Measurements from ENCODE around the gene APOL4. TPM values are rescaled to one million over a fixed set of nuclear protein-coding genes. Genes with fewer than 3 reads are reported as not detected.

APOL4 gene
- total and polyA plus RNA-seq, 12 donors, result 1.2 to 10.0 (median 3.6) TPM; not detected in 1

GRCh38 chr22:36151006-36151595, 50.5 kb downstream of the APOL4 start:
- intact Hi-C loops (cut with DNase I), result no loop called here
- WGBS, 4 donors, result 16 to 26% (median 22%) methylated on average over 3 of the region's 3 CpGs

DNA sequence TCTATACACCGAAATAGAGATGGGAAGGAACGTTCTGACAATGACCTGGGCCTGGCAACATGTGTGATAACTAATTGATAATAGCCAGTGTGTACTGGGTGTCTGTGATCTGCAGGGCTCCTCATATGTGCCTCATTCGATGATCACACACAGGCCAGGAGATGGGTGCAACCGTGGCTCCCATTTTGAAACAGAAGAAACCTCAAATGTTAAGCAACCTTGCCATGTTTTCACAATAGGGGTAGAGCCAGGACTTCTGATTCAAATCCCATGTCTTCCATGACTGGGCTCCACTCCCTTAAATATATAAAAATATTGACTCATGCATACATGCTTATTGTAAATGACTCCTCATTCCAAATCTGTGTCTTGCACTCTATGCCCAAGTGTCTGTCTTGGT, 52.2 kb downstream of the APOL4 start:
- Histone ChIP-seq H3K4me3 (no peak overlapping the region), H3K27me3 (no peaks in the 10 kb centered on the region), H3K27ac (peak overlapping the region in 1 of 5 donors; percentile 36), H3K36me3 (replicated peaks in 1 of 2) (peaks cover 0 to 13% of the 10 kb centered on the region in 2 donors), H3K9me3 (replicated peaks in 1 of 3) (no peaks in the 10 kb centered on the region), H3K4me1 (replicated peaks in 1 of 2) (peaks cover 22 to 33% of the 10 kb centered on the region in 2 donors)
- 76 to 89% (median 81%) methylated on average over 2 to 4 of the region's 4 CpGs for WGBS, 4 donors
- intact Hi-C loops (cut with DNase I), result loop anchor here in 1 of 2 donors (5.0 kb wide), 1 partner anchor 33 kb away; no protein-coding TSS in a partner anchor
- DNase-seq, result no peak
- TF ChIP-seq POLR2A (IDR thresholded peaks at IDR 0.05), result no peak
- TF ChIP-seq, protein P1, sequence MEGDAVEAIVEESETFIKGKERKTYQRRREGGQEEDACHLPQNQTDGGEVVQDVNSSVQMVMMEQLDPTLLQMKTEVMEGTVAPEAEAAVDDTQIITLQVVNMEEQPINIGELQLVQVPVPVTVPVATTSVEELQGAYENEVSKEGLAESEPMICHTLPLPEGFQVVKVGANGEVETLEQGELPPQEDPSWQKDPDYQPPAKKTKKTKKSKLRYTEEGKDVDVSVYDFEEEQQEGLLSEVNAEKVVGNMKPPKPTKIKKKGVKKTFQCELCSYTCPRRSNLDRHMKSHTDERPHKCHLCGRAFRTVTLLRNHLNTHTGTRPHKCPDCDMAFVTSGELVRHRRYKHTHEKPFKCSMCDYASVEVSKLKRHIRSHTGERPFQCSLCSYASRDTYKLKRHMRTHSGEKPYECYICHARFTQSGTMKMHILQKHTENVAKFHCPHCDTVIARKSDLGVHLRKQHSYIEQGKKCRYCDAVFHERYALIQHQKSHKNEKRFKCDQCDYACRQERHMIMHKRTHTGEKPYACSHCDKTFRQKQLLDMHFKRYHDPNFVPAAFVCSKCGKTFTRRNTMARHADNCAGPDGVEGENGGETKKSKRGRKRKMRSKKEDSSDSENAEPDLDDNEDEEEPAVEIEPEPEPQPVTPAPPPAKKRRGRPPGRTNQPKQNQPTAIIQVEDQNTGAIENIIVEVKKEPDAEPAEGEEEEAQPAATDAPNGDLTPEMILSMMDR (IDR thresholded peaks at IDR 0.05), result no peak

More at GRCh38 chr22:36151006-36151595, 50.5 kb downstream of the APOL4 start:
- H3K36me3 ChIP-seq (replicated peaks in 1 of 2), result peaks cover 0 to 13% of the 10 kb centered on the region in 2 donors
- H3K4me1 ChIP-seq (replicated peaks in 1 of 2), result peaks cover 32 to 44% of the 10 kb centered on the region in 2 donors
- no peaks in the 10 kb centered on the region for H3K27me3 ChIP-seq
- no peak overlapping the region for H3K4me3 ChIP-seq
- DNase-seq, result peak in 6 of 7 donors; percentile 43 to 75 (median 59)
- H3K9me3 ChIP-seq (replicated peaks in 1 of 3), result no peaks in the 10 kb centered on the region
- TF ChIP-seq POLR2A (IDR thresholded peaks at IDR 0.05), result no peak
- TF ChIP-seq, protein P1 (IDR thresholded peaks at IDR 0.05), result no peak
- H3K27ac ChIP-seq, result peak overlapping the region; percentile 33 to 78 (median 64)

GRCh38 chr22:36148411-36148810, 53.2 kb downstream of the APOL4 start:
- Histone ChIP-seq H3K9me3 (replicated peaks in 1 of 3) (no peaks in the 10 kb centered on the region), H3K4me1 (replicated peaks in 1 of 2) (peaks cover 22 to 31% of the 10 kb centered on the region in 2 donors), H3K27ac (peak overlapping the region in 1 of 5 donors; percentile 36), H3K36me3 (replicated peaks in 1 of 2) (peaks cover 0 to 18% of the 10 kb centered on the region in 2 donors), H3K4me3 (no peak overlapping the region), H3K27me3 (no peaks in the 10 kb centered on the region)
- WGBS, 4 donors, result 86 to 90% (median 88%) methylated on average over 4 to 8 of the region's 8 CpGs
- TF ChIP-seq POLR2A (IDR thresholded peaks at IDR 0.05), result no peak
- TF ChIP-seq, protein P1 (IDR thresholded peaks at IDR 0.05), result no peak
- no peak for DNase-seq
- intact Hi-C loops (cut with DNase I), result loop anchor here in 1 of 2 donors (5.0 kb wide), 1 partner anchor 34 kb away; no protein-coding TSS in a partner anchor

- no peak for DNase-seq
- H3K27me3 ChIP-seq, result no peaks in the 10 kb centered on the region
- H3K27ac ChIP-seq, result peak overlapping the region in 1 of 5 donors; percentile 6
- H3K36me3 ChIP-seq (replicated peaks in 1 of 2), result peaks cover 0 to 25% of the 10 kb centered on the region in 2 donors
- WGBS, 4 donors, result 74 to 90% (median 83%) methylated on average over 5 to 8 of the region's 8 CpGs
- intact Hi-C loops (cut with DNase I), result loop anchor here (2.0 to 5.0 kb wide), 2 partner anchors 30 to 35 kb away; no protein-coding TSS in a partner anchor
- peaks cover 22 to 31% of the 10 kb centered on the region in 2 donors for H3K4me1 ChIP-seq (replicated peaks in 1 of 2)
- no peaks in the 10 kb centered on the region for H3K9me3 ChIP-seq (replicated peaks in 1 of 3)
- no peak for TF ChIP-seq POLR2A (IDR thresholded peaks at IDR 0.05)
- TF ChIP-seq, protein P1 (IDR thresholded peaks at IDR 0.05), result no peak
- no peak overlapping the region for H3K4me3 ChIP-seq
Observed at GRCh38 chr22:36147196-36147791, 54.3 kb downstream of the APOL4 start.
